Measurements from ENCODE around the gene ELF5.

ELF5 gene

GRCh38 chr11:34449013-34449412, 64.6 kb downstream of the ELF5 start:
- Histone ChIP-seq H3K4me1 (ENCODE audit: insufficient read depth, low read length) (no peaks in the 10 kb centered on the region), H3K36me3 (ENCODE audit: insufficient read depth, low read length) (no peaks in the 10 kb centered on the region), H3K9ac (ENCODE audit: low read depth, low read length) (no peak overlapping the region), H3K4me3 (ENCODE audit: low read length) (no peak overlapping the region), H3K9me3 (ENCODE audit: insufficient read depth, low read depth, low read length) (no peaks in the 10 kb centered on the region), H3K27ac (ENCODE audit: low read depth, low read length) (no peak overlapping the region), H3K27me3 (ENCODE audit: insufficient read depth, low read length) (no peaks in the 10 kb centered on the region)
- WGBS, result 84% methylated on average over 3 of the region's 3 CpGs

GRCh38 chr11:34448223-34448994, 65.2 kb downstream of the ELF5 start:
- Histone ChIP-seq H3K9me3 (ENCODE audit: insufficient read depth, low read depth, low read length) (no peaks in the 10 kb centered on the region), H3K27ac (ENCODE audit: low read depth, low read length) (no peak overlapping the region), H3K27me3 (ENCODE audit: insufficient read depth, low read length) (no peaks in the 10 kb centered on the region), H3K36me3 (ENCODE audit: insufficient read depth, low read length) (no peaks in the 10 kb centered on the region), H3K4me1 (ENCODE audit: insufficient read depth, low read length) (no peaks in the 10 kb centered on the region), H3K9ac (ENCODE audit: low read depth, low read length) (no peak overlapping the region), H3K4me3 (ENCODE audit: low read length) (no peak overlapping the region)
- 94% methylated on average over 11 of the region's 11 CpGs for WGBS

GRCh38 chr11:34447044-34447443, 66.5 kb downstream of the ELF5 start:
- no peak overlapping the region for H3K27ac ChIP-seq (ENCODE audit: low read depth, low read length)
- no peaks in the 10 kb centered on the region for H3K9me3 ChIP-seq (ENCODE audit: insufficient read depth, low read depth, low read length)
- no peaks in the 10 kb centered on the region for H3K4me1 ChIP-seq (ENCODE audit: insufficient read depth, low read length)
- H3K4me3 ChIP-seq (ENCODE audit: low read length), result no peak overlapping the region
- no peaks in the 10 kb centered on the region for H3K36me3 ChIP-seq (ENCODE audit: insufficient read depth, low read length)
- H3K27me3 ChIP-seq (ENCODE audit: insufficient read depth, low read length), result no peaks in the 10 kb centered on the region
- H3K9ac ChIP-seq (ENCODE audit: low read depth, low read length), result no peak overlapping the region

- Histone ChIP-seq H3K27me3 (ENCODE audit: insufficient read depth, low read length) (no peaks in the 10 kb centered on the region), H3K9me3 (ENCODE audit: insufficient read depth, low read depth, low read length) (0 out of 2 replicates have a peak, but pooled peaks cover 5% of the 10 kb centered on the region), H3K27ac (ENCODE audit: low read depth, low read length) (no peak overlapping the region), H3K36me3 (ENCODE audit: insufficient read depth, low read length) (no peaks in the 10 kb centered on the region), H3K4me3 (ENCODE audit: low read length) (no peak overlapping the region), H3K4me1 (ENCODE audit: insufficient read depth, low read length) (no peaks in the 10 kb centered on the region), H3K9ac (ENCODE audit: low read depth, low read length) (no peak overlapping the region)
- WGBS, result 88% methylated on average over 5 of the region's 5 CpGs
Observed at GRCh38 chr11:34446386-34446785, 67.2 kb downstream of the ELF5 start.

GRCh38 chr11:34445956-34446355, 67.6 kb downstream of the ELF5 start:
- H3K9me3 ChIP-seq (ENCODE audit: insufficient read depth, low read depth, low read length), result 0 out of 2 replicates have a peak, but pooled peaks cover 5% of the 10 kb centered on the region
- H3K27me3 ChIP-seq (ENCODE audit: insufficient read depth, low read length), result no peaks in the 10 kb centered on the region
- 73% methylated on average over 4 of the region's 4 CpGs for WGBS
- no peak overlapping the region for H3K9ac ChIP-seq (ENCODE audit: low read depth, low read length)
- no peaks in the 10 kb centered on the region for H3K4me1 ChIP-seq (ENCODE audit: insufficient read depth, low read length)
- no peak overlapping the region for H3K4me3 ChIP-seq (ENCODE audit: low read length)
- no peaks in the 10 kb centered on the region for H3K36me3 ChIP-seq (ENCODE audit: insufficient read depth, low read length)
- no peak overlapping the region for H3K27ac ChIP-seq (ENCODE audit: low read depth, low read length)

GRCh38 chr11:34444428-34444827, 69.2 kb downstream of the ELF5 start:
- Histone ChIP-seq H3K27me3 (ENCODE audit: insufficient read depth, low read length) (no peaks in the 10 kb centered on the region), H3K4me1 (ENCODE audit: insufficient read depth, low read length) (no peaks in the 10 kb centered on the region), H3K27ac (ENCODE audit: low read depth, low read length) (no peak overlapping the region), H3K36me3 (ENCODE audit: insufficient read depth, low read length) (no peaks in the 10 kb centered on the region), H3K4me3 (ENCODE audit: low read length) (no peak overlapping the region), H3K9ac (ENCODE audit: low read depth, low read length) (no peak overlapping the region), H3K9me3 (ENCODE audit: insufficient read depth, low read depth, low read length) (0 out of 2 replicates have a peak, but pooled peaks cover 5% of the 10 kb centered on the region)
- WGBS, result 90% methylated on average over 4 of the region's 4 CpGs

- Histone ChIP-seq H3K36me3 (ENCODE audit: insufficient read depth, low read length) (no peaks in the 10 kb centered on the region), H3K27me3 (ENCODE audit: insufficient read depth, low read length) (no peaks in the 10 kb centered on the region), H3K9ac (ENCODE audit: low read depth, low read length) (no peak overlapping the region), H3K4me1 (ENCODE audit: insufficient read depth, low read length) (no peaks in the 10 kb centered on the region), H3K9me3 (ENCODE audit: insufficient read depth, low read depth, low read length) (0 out of 2 replicates have a peak, but pooled peaks cover 5% of the 10 kb centered on the region), H3K4me3 (ENCODE audit: low read length) (no peak overlapping the region), H3K27ac (ENCODE audit: low read depth, low read length) (no peak overlapping the region)
- WGBS, result 90% methylated on average over 2 of the region's 3 CpGs
Observed at GRCh38 chr11:34443136-34443535, 70.5 kb downstream of the ELF5 start.

GRCh38 chr11:34441814-34442213, 71.8 kb downstream of the ELF5 start:
- Histone ChIP-seq H3K9ac (ENCODE audit: low read depth, low read length) (no peak overlapping the region), H3K4me1 (ENCODE audit: insufficient read depth, low read length) (no peaks in the 10 kb centered on the region), H3K27ac (ENCODE audit: low read depth, low read length) (no peak overlapping the region), H3K9me3 (ENCODE audit: insufficient read depth, low read depth, low read length) (0 out of 2 replicates have a peak, but pooled peaks cover 5% of the 10 kb centered on the region), H3K27me3 (ENCODE audit: insufficient read depth, low read length) (no peaks in the 10 kb centered on the region), H3K4me3 (ENCODE audit: low read length) (no peak overlapping the region), H3K36me3 (ENCODE audit: insufficient read depth, low read length) (no peaks in the 10 kb centered on the region)

- Histone ChIP-seq H3K27ac (ENCODE audit: low read depth, low read length) (no peak overlapping the region), H3K4me1 (ENCODE audit: insufficient read depth, low read length) (no peaks in the 10 kb centered on the region), H3K36me3 (ENCODE audit: insufficient read depth, low read length) (no peaks in the 10 kb centered on the region), H3K4me3 (ENCODE audit: low read length) (peak overlapping the region; percentile 59; the same call in 1 of the 2 replicates), H3K9ac (ENCODE audit: low read depth, low read length) (no peak overlapping the region), H3K9me3 (ENCODE audit: insufficient read depth, low read depth, low read length) (0 out of 2 replicates have a peak, but pooled peaks cover 5% of the 10 kb centered on the region), H3K27me3 (ENCODE audit: insufficient read depth, low read length) (no peaks in the 10 kb centered on the region)
- WGBS, result 95% methylated on average over 8 of the region's 8 CpGs
Observed at GRCh38 chr11:34439610-34440198, 73.9 kb downstream of the ELF5 start.

- Histone ChIP-seq H3K9me3 (ENCODE audit: insufficient read depth, low read depth, low read length) (0 out of 2 replicates have a peak, but pooled peaks cover 5% of the 10 kb centered on the region), H3K4me1 (ENCODE audit: insufficient read depth, low read length) (no peaks in the 10 kb centered on the region), H3K27ac (ENCODE audit: low read depth, low read length) (no peak within 1 kb of the TSS), H3K9ac (ENCODE audit: low read depth, low read length) (no peak within 1 kb of the TSS), H3K36me3 (ENCODE audit: insufficient read depth, low read length) (no peaks in the 10 kb centered on the region), H3K27me3 (ENCODE audit: insufficient read depth, low read length) (no peaks in the 10 kb centered on the region), H3K4me3 (ENCODE audit: low read length) (peak within 1 kb of the TSS; percentile 59)
- WGBS, result 66% methylated on average over 62 of the region's 62 CpGs
Observed at GRCh38 chr11:34438529-34439507, 74.8 kb downstream of the ELF5 start, which contains the start of gene CAT. CAT (plus strand) TSS chr11:34438934; CDS start chr11:34439014, 80 bp downstream.
